HepG2 (cell line): ENCODE data around the gene SMYD4. TPM values are rescaled to one million over a fixed set of nuclear protein-coding genes. Genes with fewer than 3 reads are reported as not detected.

Experiments
- ATAC-seq: fragments of 200-7000 bp; cut with Tn5 transposase; 3 replicates; pipeline ENCODE4 v1.9.1; 2020; ENCODE audit warnings: mild to moderate bottlenecking, moderate library complexity
- BruUV-seq: library from RNA; stranded (reverse); fragments of 400-500 nt; replicated peaks from 2 replicates; lab custom pipeline; 2021; lab: Mats Ljungman, UMichigan
- CTCF ChIA-PET: fragments of 300-600 bp; formaldehyde crosslinking; extraction: SDS; loops from one replicate; lab custom pipeline; 2021; ENCODE audit warnings: low total read pairs, inconsistent platforms, low intra/inter-chr PET ratio; lab: Yijun Ruan, JAX
- POLR2A ChIA-PET: fragments of 350-600 bp; sonication (Branson Sonifier 250); formaldehyde crosslinking; loops from one replicate; lab custom pipeline; 2020; ENCODE audit warnings: antibody characterized with exemption, inconsistent platforms; lab: Yijun Ruan, JAX
- DNase-seq: peaks from one replicate; pipeline ENCODE4 v3.0.0-alpha.2; 2015; ENCODE audit warnings: low spot score
- FAIRE-seq: peaks from 3 replicates; lab custom pipeline; 2011; peaks lifted over from hg19 to GRCh38; lab: Jason Lieb, UNC
- H2AFZ ChIP-seq: one replicate; pipeline ENCODE4 v1.6.1; 2011; ENCODE audit warnings: low read length, inconsistent platforms
- H3K27ac ChIP-seq: fragments of 300-600 bp; 3 replicates; pipeline ENCODE4 v1.8.0; 2011; ENCODE audit warnings: mixed run types, mild to moderate bottlenecking, mixed read lengths, low read length, inconsistent platforms; ENCODE audit not compliant: insufficient read depth; ENCODE audit errors: extremely low read length
- H3K27me3 ChIP-seq, 2 experiments: fragments of 200-600 bp in 1 of 2; 2 replicates in 1 of 2; 3 replicates in 1 of 2; pipeline versions ENCODE4 v1.6.0 to v1.8.0; 2011; ENCODE audit warnings: low read length in 2 of 2, mild to moderate bottlenecking in 2 of 2, moderate library complexity in 2 of 2, inconsistent platforms in 1 of 2; ENCODE audit not compliant: insufficient read depth in 2 of 2, control insufficient read depth in 1 of 2
- H3K36me3 ChIP-seq, 2 experiments: fragments of 200-600 bp in 1 of 2; replicated peaks in 1 of 2; 2 replicates in 1 of 2; 3 replicates in 1 of 2; pipeline versions ENCODE4 v1.5.1 to v1.8.0; 2011; ENCODE audit warnings: low read length in 2 of 2, inconsistent platforms in 1 of 2; ENCODE audit not compliant: insufficient read depth in 2 of 2, control insufficient read depth in 1 of 2
- H3K4me1 ChIP-seq: 2 replicates; pipeline ENCODE4 v1.5.1; 2012; ENCODE audit warnings: low read length, inconsistent platforms; ENCODE audit not compliant: insufficient read depth
- H3K4me2 ChIP-seq: 2 replicates; pipeline ENCODE4 v1.6.0; 2011; ENCODE audit warnings: low read depth, low read length, inconsistent platforms
- H3K4me3 ChIP-seq, 3 experiments: fragments of 200-600 bp in 1 of 3; sonication (generic), shearing (Covaris generic) in 1 of 3; replicated peaks in 1 of 3; 2 replicates each; pipeline ENCODE4 v1.5.1; 2011 to 2016; ENCODE audit warnings: low read length in 3 of 3, inconsistent platforms in 2 of 3, low read depth in 2 of 3, mild to moderate bottlenecking in 2 of 3, control low read depth in 1 of 3, mixed read lengths in 1 of 3; ENCODE audit not compliant: insufficient read depth in 1 of 3
- H3K79me2 ChIP-seq: one replicate; pipeline ENCODE4 v1.6.1; 2011; ENCODE audit warnings: low read length, inconsistent platforms; ENCODE audit not compliant: insufficient read depth
- H3K9ac ChIP-seq: 2 replicates; pipeline ENCODE4 v1.6.0; 2011; ENCODE audit warnings: mild to moderate bottlenecking, low read depth, low read length, inconsistent platforms; ENCODE audit not compliant: insufficient read depth
- H3K9me3 ChIP-seq: 2 replicates; pipeline ENCODE4 v1.5.1; 2012; ENCODE audit warnings: mild to moderate bottlenecking, low read length
- H4K20me1 ChIP-seq: 2 replicates; pipeline ENCODE4 v1.6.0; 2011; ENCODE audit warnings: inconsistent platforms, mild to moderate bottlenecking, low read length, moderate library complexity; ENCODE audit not compliant: insufficient read depth
- CHD4 ChIP-seq: fragments of 200-600 bp; sonication (generic); IDR thresholded peaks from 2 replicates; pipeline ENCODE4 v1.7.0; 2017; ENCODE audit warnings: mild to moderate bottlenecking, low read length, borderline replicate concordance
- DNMT1 ChIP-seq: sonication (generic); formaldehyde crosslinking; IDR thresholded peaks from 2 replicates; pipeline ENCODE4 v1.5.1; 2020; ENCODE audit warnings: mild to moderate bottlenecking, missing genetic modification reagents
- E2F1 ChIP-seq: sonication (generic); formaldehyde crosslinking; IDR thresholded peaks from 2 replicates; pipeline ENCODE4 v1.5.0; 2020; ENCODE audit warnings: missing genetic modification reagents
- GABPA ChIP-seq, 2 experiments: IDR thresholded peaks; 2 replicates each; pipeline ENCODE4 v1.6.1; 2011 to 2016; ENCODE audit warnings: low read depth in 2 of 2, low read length in 1 of 2, missing biosample characterization in 1 of 2, missing genetic modification characterization in 1 of 2
- GFI1 ChIP-seq: sonication (generic); formaldehyde crosslinking; IDR thresholded peaks from 2 replicates; pipeline ENCODE4 v1.5.0; 2020; ENCODE audit warnings: missing genetic modification reagents, mild to moderate bottlenecking, borderline replicate concordance
- IKZF5 ChIP-seq: IDR thresholded peaks from 2 replicates; pipeline ENCODE4 v1.6.1; 2018; ENCODE audit warnings: missing genetic modification reagents, mild to moderate bottlenecking, missing compliant biosample characterization
- KDM1A ChIP-seq: IDR thresholded peaks from 2 replicates; pipeline ENCODE4 v1.6.1; 2016; ENCODE audit warnings: missing compliant biosample characterization
- NR2F6 ChIP-seq, 2 experiments: IDR thresholded peaks; 2 replicates each; pipeline ENCODE4 v1.6.1; 2016; ENCODE audit warnings: antibody characterized with exemption in 1 of 2, mild to moderate bottlenecking in 1 of 2
- SMAD9 ChIP-seq: sonication (generic); formaldehyde crosslinking; IDR thresholded peaks from 2 replicates; pipeline ENCODE4 v1.5.1; 2020; ENCODE audit warnings: mild to moderate bottlenecking, missing genetic modification reagents
- ZFP36L1 ChIP-seq: sonication (generic); formaldehyde crosslinking; IDR thresholded peaks from 2 replicates; pipeline ENCODE4 v1.8.0; 2022; ENCODE audit warnings: mild to moderate bottlenecking, missing genetic modification reagents, moderate library complexity
- ZNF709 ChIP-seq: sonication (generic); formaldehyde crosslinking; IDR thresholded peaks from 2 replicates; pipeline ENCODE4 v1.5.0; 2020; ENCODE audit warnings: mild to moderate bottlenecking, missing genetic modification reagents
- ZNF761 ChIP-seq: sonication (generic); formaldehyde crosslinking; conservative IDR thresholded peaks from 2 replicates; pipeline ENCODE4 v1.4.0; 2020; ENCODE audit warnings: mild to moderate bottlenecking, missing genetic modification reagents
- ZNF770 ChIP-seq: sonication (generic); formaldehyde crosslinking; IDR thresholded peaks from 2 replicates; pipeline ENCODE4 v1.5.0; 2020; ENCODE audit warnings: mild to moderate bottlenecking, missing genetic modification reagents
- WGBS: methylation state at CpG from one replicate; pipeline ENCODE4 v1.1.6; 2017; ENCODE audit warnings: low lambda C conversion rate; 5-methylcytosine and 5-hydroxymethylcytosine counted together
- in situ Hi-C: cut with HindIII; loops from 2 replicates; pipeline ENCODE4 v1.10.0; 2017; ENCODE audit warnings: low pct_unique_long_range_greater_than_20kb; ENCODE audit not compliant: extremely low pct_ligation_motif_present
- intact Hi-C: fragments of 100-400 bp; cut with micrococcal nuclease; formaldehyde crosslinking; loops from one replicate; pipeline ENCODE4 v1.10.0; 2022; ENCODE audit not compliant: unreplicated experiment
- polyA plus RNA-seq, 8 experiments: library from polyadenylated mRNA; depleted of rRNA in 3 of 8; stranded (reverse) in 7 of 8; unstranded in 1 of 8; fragments of >200 nt; fragmentation: Illumina TruSeq in 4 of 8; extraction: Trizol in 4 of 8; gene quantifications; 2 replicates each; pipeline versions ENCODE4 v1.2.1 to v1.2.3, GENCODE V29; 2011 to 2016; ENCODE audit warnings: low read depth in 4 of 8, missing spikeins in 1 of 8, mixed read lengths in 1 of 8; ENCODE audit not compliant: insufficient read depth in 1 of 8
- total RNA-seq, 5 experiments: library from RNA; depleted of rRNA; stranded (reverse); fragments of >200 nt; fragmentation: Illumina TruSeq; extraction: Trizol; gene quantifications; 2 replicates each; pipeline ENCODE4 v1.2.3, GENCODE V29; 2016; ENCODE audit warnings: low read depth in 1 of 5

The SMYD4 gene
- total and polyA plus RNA-seq, 2 of the 13 experiments (the other 11 are each of a cell fraction or from before 2014, with no cell fraction given), result 7.4 to 11.3 TPM

- ChIA-PET POLR2A (interaction anchor here (1.1 to 4.3 kb wide), 15 partner anchors 8 to 93 kb away, joined by 4 to 283 read pairs (median 13); partner anchors contain the start of genes PRPF8, RILP, RPA1 and SERPINF1), CTCF (no interaction called here)
- peaks cover 51% of the 10 kb centered on the region for H3K4me1 ChIP-seq
- FAIRE-seq, result peak; percentile 100
- H3K36me3 ChIP-seq, result peaks cover 5% of the 10 kb centered on the region in 2 experiments; a peak in 4 of 5 replicates
- ATAC-seq, result peak; percentile 92
- H3K9ac ChIP-seq, result peak overlapping the region; percentile 69
- peaks cover 3% of the 10 kb centered on the region for H3K79me2 ChIP-seq
- intact Hi-C loops (no loop called here), in situ Hi-C loops (no loop called here)
- H3K4me3 ChIP-seq, result peak overlapping the region in 2 of 3 experiments; percentile 57 to 60; a peak in 3 of 6 replicates
- H3K9me3 ChIP-seq, result no peaks in the 10 kb centered on the region
- no peaks in the 10 kb centered on the region for H4K20me1 ChIP-seq
- WGBS, result 14% methylated on average over 12 of the region's 25 CpGs
- H3K27me3 ChIP-seq, result no peaks in the 10 kb centered on the region
- peak overlapping the region; percentile 83 for H3K27ac ChIP-seq
- peak; percentile 98 for DNase-seq
- H3K4me2 ChIP-seq, result peak overlapping the region; percentile 75
- no peak overlapping the region for H2AFZ ChIP-seq
- BruUV-seq, result TSS peak; percentile 45
- peak; percentile 95 for TF ChIP-seq IKZF5 (CRISPR knock-in tag)
- no peak for TF ChIP-seq SMAD9 (CRISPR knock-in tag)
- peak; percentile 70 for TF ChIP-seq ZNF761 (CRISPR knock-in tag)
- peak; percentile 73; the same call in 1 of the 2 replicates for TF ChIP-seq ZFP36L1 (CRISPR knock-in tag)
- peak; percentile 46; the same call in 1 of the 2 replicates for TF ChIP-seq ZNF709 (CRISPR knock-in tag)
- TF ChIP-seq GABPA (IDR thresholded peaks at IDR 0.05; ENCODE audit: low read depth, low read length), result no peak
- TF ChIP-seq GABPA (CRISPR knock-in tag; IDR thresholded peaks at IDR 0.05; ENCODE audit: low read depth), result peak; percentile 59
- TF ChIP-seq CHD4, result peak; percentile 98
- TF ChIP-seq GFI1 (CRISPR knock-in tag), result peak; percentile 93
- TF ChIP-seq NR2F6 (IDR thresholded peaks at IDR 0.05), result peak; percentile 99
- TF ChIP-seq NR2F6 (CRISPR knock-in tag; IDR thresholded peaks at IDR 0.05), result peak; percentile 100
- TF ChIP-seq ZNF770 (CRISPR knock-in tag), result peak; percentile 99
- no peak; the same call in 1 of the 2 replicates for TF ChIP-seq DNMT1
- TF ChIP-seq E2F1 (CRISPR knock-in tag), result no peak
- peak; percentile 98 for TF ChIP-seq KDM1A (CRISPR knock-in tag)
Observed at GRCh38 chr17:1736348-1737281, 93.1 kb downstream of the SMYD4 start.
